Measurements from ENCODE around the gene PRSS38.

Gene PRSS38

GRCh38 chr1:227779685-227780084 lies 35.8 kb upstream of the PRSS38 start:
- DNase-seq = no peak

GRCh38 chr1:227780101-227781044 lies 35.1 kb upstream of the PRSS38 start:
- no peak for DNase-seq

GRCh38 chr1:227781314-227781930 lies 34.1 kb upstream of the PRSS38 start:
- no peak for DNase-seq

GRCh38 chr1:227782226-227782625 lies 33.2 kb upstream of the PRSS38 start:
- DNase-seq = no peak

- no peak for DNase-seq
Observed at GRCh38 chr1:227785094-227785804, 30.2 kb upstream of the PRSS38 start.

GRCh38 chr1:227785805-227786671 lies 29.4 kb upstream of the PRSS38 start:
- no peak for DNase-seq

- DNase-seq = no peak
Observed at GRCh38 chr1:227786673-227787512, 28.6 kb upstream of the PRSS38 start.

- DNase-seq = peak; percentile 96
Observed at GRCh38 chr1:227787513-227788270, 27.8 kb upstream of the PRSS38 start.

- no peak for DNase-seq
Observed at GRCh38 chr1:227788271-227789083, 27.0 kb upstream of the PRSS38 start.

- DNase-seq = no peak
Observed at GRCh38 chr1:227789084-227790033, 26.1 kb upstream of the PRSS38 start.

GRCh38 chr1:227790034-227790400 lies 25.5 kb upstream of the PRSS38 start:
- no peak for DNase-seq

- DNase-seq = no peak
Observed at GRCh38 chr1:227790868-227791267, 24.6 kb upstream of the PRSS38 start.

- no peak for DNase-seq
Observed at GRCh38 chr1:227791425-227792143, 23.9 kb upstream of the PRSS38 start.

- DNase-seq = no peak
Observed at GRCh38 chr1:227792216-227793078, 23.0 kb upstream of the PRSS38 start.

- no peak for DNase-seq
Observed at GRCh38 chr1:227793079-227793947, 22.2 kb upstream of the PRSS38 start.
